Esophagus mucosa (tissue), 1 donor: Measurements from ENCODE around the gene CMIP. TPM values are rescaled to one million over a fixed set of nuclear protein-coding genes. Genes with fewer than 3 reads are reported as not detected.
"Not testable (repeated sequence)": the region's sequence is repeated elsewhere in the genome, so short reads cannot be mapped to it uniquely, and the experiment has no call there.

ENCODE experiments used
- ATAC-seq: fragments of 200-7000 bp; cut with Tn5 transposase; one replicate; pipeline ENCODE4 v1.9.1; 2020
- total RNA-seq: library from RNA; stranded (reverse); gene quantifications from one replicate; pipeline ENCODE4 v1.2.4, GENCODE V29; 2023
- donor health status: DM: yes; HTN: yes; CAD: no.

CMIP gene
- total RNA-seq, 1 donor from 2014 or later = 47.0 TPM

DNA sequence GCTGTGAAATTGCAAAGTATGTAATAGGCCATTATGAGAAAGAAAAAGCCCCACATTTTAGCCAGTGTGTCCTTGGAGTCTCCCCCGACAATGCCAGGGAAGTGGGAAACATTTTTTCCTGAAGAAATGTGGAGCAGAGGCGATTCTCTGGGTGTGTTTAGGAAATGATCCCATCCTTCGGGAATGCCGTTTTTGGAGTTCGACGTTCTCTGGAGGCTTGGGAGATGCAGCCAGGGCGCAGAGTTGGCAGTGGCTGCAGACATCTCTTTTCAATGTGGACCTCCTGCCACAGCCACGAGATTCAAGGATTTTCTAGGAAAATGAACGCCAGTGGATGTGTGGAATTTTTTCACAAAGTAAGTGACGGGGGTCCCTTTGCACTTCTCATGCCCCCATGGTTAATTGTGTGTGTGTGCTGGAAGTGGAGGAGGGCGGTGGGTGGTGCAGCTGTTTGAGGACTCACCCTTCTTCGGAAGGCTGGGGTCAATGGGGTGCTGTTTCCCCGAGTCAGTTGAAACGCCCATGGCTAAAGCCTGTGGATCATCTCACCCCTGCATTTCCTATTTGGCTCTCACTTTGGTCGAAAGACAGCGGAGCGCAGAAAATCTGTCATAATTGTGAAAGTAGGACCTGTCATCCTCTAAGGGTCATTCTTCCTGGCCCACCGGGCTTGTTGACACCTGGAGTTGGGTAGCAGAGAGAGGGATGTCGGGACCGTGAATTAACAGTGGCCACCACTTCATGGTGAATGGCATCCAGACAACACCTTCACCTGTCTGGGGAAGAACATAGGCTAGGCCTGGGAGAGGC is 73.2 kb downstream of the CMIP start:
- no peak for ATAC-seq

DNA sequence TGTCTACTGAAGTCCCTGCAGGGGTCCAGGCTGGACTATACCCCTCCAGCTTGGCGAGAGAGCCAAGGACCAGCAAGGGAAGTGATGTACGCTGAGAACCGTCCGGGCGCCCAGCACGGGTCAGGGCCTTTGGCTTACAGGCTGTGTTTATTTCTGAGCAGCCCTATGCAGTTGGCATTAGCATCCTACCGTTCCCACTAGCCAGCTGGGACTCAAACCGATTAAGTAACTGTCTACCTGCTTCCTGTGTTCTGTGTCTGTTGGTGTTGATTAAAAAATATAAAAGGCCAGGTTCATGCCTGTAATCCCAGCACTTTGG is 73.8 kb downstream of the CMIP start:
- ATAC-seq = no peak

DNA sequence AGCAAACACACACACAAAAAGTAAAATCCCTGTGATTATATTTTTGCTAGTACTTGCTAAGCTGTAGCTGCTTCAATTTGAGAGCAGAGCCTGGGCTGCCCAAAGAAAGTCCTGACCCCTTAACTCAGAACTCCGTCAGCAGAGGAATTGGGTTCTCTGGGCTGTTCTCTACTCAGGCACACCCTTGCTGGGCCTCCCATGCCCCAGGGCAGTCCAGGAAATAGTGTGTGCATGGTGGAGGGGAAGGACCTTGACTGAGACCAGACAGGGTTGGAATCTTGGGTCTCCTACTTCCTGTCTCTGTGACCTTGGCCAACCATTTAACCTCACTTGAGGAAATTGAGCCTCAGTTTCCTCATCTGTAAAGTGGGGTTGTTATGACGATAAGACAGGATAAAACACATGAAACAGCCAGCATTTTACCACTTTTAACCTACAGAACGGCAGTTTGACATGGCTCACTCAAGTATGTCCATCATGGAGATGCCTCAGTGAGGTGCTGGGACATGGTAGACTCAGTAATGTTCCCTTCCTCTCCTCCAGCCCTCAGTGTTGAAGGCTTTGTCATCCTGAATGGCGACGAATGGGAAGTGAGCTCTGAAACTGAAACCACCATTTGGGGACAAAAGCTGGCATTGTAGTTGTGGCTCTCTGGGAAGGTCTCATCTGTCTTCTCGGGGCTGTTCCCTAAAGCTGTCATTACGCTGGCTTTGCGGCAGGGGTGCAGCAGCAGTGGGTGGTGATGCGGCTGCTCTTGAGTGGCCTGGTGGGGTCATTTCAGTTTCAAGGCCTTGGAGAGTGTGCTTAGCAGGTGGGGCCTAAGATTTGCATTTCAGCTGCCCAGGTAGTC is 74.9 kb downstream of the CMIP start:
- peak; percentile 27 for ATAC-seq

DNA sequence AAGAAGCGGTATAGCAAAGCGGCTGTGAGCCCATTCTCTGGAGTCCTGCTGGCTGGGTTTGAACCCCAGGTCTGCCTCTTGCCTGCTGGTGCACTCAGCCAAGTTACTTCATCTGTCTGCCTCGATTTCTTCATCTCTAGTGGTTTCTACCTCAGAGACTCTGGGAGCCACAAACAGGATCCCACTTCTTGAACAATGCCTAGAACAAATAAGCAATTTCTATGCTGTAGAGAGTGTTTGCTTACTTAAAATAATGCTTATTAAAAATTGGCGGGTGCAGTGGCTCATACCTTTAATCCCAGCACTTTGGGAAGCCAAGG is 75.5 kb downstream of the CMIP start:
- ATAC-seq = no peak

DNA sequence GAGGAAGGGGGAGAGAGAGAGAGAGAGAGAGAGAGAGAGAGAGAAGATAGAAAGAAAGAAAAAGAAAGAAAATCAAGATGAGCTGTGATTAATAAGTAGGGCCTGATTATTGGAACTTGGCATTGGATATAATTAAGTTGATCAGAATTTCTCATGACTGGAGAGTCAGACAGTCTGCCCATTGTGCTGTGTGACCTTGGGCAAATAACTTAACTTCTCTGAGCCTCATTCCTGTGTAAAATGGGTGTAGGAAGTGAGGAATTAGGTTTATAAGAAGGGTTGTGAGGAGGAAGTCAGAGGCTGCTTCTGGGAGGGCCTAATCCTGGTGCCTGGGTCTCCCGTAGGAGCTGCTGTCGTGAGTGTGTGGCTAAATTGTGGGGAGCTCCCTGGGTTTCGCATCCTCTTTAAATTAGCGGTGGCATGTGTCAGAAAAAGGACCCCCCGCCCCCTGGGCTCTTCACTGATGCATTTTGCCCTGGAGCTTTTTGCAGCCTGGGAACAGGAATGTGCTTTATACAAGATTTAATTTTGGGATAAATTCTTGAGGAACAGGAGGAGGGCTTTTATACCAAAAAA is 76.0 kb downstream of the CMIP start:
- no peak for ATAC-seq

DNA sequence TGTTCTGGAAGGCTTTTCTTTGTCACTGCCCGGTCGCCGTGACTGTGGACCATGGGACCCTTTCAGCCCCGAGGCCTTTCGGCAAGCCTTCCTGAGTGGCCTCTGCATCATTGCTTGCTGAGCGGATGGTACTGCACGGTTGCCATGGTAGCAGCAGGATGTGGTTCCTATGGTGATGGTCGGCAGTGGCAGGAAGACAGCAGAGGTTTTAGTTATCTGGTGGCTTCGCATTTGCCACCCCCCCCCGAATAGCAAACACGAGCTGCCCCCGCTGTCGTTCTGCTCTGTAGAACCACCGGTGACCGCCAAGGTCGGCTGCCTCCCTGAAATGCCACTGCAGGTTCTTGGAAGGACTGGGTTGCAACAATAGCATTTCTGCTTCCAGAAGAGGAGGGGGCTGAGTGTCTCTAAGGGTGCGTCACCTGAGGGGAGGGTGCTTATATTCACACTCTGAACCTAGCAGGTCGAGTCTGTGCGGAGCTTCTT is 76.6 kb downstream of the CMIP start:
- ATAC-seq = no peak

DNA sequence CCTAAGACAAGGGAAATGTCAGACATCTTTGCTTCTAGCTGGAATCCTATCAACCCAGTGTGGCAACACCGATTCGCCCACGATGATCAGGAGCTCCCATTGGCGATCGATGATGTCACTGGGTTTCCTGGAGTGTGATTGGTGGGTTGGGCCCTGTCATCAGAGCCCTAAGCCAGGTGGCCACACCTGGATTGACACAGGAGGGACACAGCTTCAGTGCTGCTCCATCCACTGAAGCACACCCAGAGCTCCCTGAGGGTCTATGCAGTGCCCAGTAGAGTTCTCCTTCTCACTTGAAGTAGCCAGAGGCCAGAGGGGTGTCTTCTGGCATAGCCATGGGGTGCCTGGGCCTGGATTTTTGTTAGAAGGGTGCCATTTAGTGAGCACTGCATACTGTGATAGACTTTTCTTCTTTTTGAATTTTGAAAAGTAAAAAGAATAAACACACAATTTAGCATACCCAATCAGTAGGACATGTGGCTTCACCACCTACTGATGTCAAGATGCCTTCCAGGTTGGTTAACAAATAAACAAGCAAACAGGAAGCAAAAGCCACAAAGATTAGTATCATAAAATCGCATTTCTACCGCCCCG is 77.6 kb downstream of the CMIP start:
- no peak for ATAC-seq

DNA sequence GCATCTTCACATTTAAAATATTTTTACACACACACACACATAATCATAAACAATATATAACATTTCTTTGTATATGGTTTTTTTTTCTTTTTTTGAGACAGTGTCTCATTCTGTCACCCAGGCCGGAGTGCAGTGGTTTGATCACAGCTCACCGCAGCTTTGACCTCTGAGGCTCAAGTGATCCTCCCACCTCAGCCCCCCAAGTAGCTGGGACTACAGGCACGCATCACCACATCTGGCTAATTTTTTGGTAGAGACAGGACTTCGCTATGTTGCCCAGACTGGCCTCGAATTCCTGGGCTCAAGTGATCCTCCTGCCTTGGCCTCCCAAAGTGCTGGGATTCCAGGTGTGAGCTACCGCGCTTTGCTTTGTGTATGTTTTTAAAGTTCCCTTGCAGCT is 78.2 kb downstream of the CMIP start:
- ATAC-seq = not testable (repeated sequence)

DNA sequence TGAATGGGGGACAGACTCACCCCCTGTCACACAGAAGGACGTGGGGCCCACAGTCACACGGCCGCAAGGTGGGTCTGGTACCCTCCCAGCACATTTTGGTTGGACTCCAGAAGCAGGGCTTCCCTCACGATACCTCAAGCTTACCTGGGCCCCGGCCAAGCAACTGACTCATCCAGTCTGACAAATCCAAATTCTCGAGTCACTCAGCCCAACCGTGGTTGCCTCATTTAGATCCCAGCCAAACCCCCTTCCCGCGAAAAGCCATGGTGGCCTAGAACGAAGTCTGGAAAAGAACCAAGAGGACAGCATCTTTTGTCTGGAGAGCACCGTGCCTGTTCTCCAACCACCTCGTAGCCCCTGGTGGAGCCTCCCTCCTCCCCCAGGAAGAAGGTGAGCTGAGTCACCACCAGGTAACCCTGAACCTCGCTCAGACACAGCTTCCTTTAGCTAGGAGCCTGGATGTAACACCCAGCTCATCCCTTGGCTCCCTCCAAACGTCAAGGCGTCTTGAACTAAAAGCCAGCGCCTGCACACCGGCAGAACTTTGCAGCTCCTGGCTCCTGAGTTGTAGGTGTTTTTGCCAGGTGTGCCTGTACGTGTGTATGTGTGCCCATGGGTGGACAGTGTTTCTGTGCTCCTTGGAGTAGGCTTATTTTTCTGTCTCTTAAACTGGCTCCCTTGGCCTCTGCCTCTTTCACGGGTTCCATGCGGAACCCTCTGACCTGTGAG is 78.9 kb downstream of the CMIP start:
- peak; percentile 63 for ATAC-seq

DNA sequence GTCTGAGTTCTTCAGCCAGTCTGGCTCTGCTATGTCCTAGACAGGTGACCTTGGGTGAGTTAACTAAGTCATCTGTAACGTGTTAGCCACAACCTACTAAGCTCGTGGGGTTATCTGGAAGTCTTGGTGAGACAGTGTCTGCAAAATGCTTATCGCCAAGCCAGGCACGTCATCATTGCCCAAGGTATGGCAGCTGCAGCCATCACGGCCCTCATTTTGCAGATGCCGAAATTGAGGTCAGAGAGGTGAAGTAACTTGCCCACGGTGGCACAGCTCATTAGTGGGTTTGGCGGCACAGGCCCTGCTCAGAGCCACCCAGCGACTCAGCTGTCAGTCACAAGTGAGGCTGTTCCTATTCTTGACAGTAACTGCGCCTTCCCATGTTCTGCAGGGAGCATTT is 79.8 kb downstream of the CMIP start:
- peak; percentile 3 for ATAC-seq

DNA sequence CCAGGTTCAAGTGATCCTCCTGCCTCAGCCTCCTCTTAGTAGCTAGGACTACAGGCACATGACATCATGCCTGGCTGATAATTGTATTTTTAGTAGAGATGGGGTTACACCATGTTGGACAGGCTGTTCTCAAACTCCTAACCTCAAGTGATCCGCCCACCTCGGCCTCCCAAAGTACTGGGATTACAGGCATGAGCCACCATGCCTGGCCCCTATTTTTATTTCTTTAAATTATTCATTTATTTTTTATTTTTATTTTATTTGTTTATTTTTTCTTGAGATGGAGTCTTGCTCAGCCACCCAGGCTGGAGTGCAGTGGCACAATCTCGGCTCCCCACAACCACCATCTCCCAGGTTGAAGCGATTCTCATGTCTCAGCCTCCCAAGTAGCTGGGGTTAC is 80.3 kb downstream of the CMIP start:
- not testable (repeated sequence) for ATAC-seq

DNA sequence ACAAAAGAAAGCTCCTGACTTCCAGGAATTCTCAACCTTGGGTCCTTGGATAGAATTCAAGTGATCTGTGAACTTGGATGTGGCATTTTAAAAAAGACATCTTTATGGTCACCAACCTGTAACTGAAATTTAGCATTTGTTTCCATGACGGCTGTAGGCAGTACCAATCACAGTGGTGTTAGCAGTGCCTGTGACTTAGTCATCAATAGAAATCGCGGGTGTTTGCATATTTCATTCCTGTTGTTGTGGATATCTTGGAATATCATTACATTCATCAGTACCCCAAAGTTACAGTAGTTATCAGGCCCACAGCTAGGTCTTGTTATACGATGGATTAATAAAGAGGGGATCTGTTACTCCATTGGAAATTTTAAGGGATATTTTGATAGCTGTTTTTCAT is 81.6 kb downstream of the CMIP start:
- ATAC-seq = no peak

DNA sequence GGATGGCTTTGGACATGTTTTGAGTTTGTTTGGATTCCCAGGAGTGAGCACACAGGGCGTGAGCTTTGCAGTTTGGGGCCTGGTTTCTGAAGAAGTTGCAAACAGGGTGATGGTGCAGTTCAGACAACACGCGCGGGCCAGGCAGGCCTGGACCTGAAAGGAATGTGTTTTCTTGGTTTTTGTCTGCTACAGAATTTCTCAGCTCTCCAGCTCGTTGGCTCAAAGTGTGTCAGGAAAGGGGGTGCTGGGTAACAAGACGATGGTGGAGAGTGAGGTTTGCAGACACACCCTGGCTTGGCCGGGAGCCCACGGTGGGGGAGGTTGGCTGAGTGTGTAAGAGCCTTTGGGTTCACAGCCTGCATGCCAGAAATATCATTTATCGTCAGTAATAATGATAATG is 82.3 kb downstream of the CMIP start:
- ATAC-seq = peak; percentile 52

DNA sequence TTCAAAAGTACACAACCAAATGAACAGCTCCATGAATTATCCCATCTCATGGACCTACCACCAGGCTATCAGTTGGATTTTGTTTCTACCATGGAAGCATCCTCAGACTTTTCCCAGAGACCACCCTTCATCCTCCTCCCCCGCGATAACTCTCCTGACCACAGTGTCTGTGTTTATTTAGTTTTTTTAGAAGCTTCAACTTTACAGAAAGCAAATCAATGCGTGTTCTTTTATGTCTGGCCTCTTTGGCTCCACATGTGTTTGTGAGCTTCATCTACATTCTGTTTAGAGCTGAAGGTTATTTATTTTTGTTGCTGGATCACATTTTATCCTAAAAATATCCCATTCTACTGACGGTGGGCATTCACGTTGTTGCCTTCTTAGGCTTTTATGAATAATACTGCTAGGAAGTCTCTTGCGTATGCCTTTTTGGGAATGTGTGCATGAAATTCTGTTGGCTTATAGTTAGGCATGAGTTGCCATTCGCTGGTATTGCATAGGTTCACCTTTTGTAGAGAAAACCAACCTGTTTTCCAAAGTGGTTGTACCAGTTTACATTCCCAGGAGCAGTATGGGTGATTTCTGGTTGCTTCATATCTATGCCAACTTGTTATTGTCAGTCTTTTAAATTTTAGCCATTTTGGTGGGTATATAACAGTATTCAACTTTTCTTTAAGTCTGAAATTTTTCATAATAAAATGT is 83.0 kb downstream of the CMIP start:
- peak; percentile 27 for ATAC-seq

DNA sequence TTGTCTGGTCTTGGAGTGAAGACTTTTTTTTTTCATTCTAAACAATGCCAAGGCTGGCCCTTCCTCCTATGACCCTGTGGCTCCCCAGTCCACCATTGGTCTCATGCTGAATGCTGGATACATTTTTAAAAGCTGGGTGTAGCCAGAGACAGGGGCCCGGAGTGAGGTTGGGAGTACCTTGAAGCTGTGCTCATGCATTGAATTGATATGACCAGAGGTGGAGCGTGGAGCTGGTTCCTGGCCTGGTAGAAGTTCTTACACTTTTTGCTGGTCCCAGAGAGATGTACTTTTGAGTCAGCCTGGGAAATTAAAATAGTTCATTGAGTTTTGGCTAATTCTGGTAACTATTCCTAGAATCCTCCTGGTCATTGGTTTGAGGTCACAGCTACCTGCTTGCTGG is 83.6 kb downstream of the CMIP start:
- ATAC-seq = no peak

DNA sequence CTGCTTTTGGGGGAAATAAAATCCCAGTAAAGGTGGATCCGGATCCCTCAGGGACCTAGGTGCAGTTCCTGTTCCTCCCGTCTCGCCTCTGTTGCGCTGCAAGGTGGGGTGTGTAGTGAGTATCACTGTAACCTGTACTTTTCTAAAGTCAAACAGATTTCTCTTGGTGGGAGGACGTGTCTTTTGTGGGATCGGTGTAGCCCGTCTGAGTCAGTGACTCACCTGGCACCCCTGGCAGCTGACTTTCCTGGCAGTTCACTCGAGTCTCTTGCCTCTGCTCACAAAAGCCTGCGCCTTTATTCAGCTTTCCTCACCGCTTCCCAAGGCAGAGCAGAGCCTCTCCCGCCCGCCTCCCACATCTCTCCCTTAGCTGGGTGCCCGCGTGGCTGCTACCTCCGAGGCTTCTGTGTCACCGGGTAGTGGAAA is 85.7 kb downstream of the CMIP start:
- peak; percentile 74 for ATAC-seq

DNA sequence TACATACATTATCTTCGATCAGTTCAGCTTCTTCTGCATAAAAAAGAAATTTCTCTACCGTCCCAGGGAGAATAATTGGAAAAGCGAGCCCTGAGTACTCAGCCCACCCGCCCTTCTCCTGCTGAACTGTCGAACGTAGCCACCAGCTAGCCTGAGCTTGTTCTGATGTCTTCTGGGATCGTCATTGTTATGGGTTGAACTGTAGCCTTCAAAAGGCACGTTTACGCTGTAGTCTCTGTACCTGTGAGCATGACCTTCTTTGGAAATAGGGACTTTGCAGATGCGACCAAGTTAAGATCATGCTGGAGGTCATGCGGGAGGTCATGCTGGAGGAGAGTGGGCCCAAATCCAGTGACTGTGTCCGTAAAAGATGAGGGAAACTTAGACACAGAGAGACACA is 86.2 kb downstream of the CMIP start:
- ATAC-seq = peak; percentile 48

DNA sequence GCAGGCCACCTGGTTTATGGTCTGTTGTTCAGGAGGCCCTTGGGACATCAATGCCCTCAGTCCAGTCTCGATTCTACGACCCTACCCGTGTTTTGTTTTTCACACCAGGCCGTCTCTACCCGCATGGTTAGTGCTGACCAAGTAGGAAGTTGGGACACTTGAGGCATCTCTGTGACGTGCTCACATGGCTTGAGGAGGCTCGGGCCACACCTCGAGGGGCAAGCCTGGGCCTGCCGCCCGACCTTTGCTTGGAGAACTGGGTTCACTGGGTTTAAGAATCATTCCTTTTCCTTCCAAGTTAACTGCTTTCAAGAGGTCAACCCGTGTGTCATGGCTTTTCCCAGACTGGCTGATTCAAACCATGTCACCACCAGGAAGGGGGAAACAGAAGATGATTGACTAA is 86.8 kb downstream of the CMIP start:
- ATAC-seq = peak; percentile 85

DNA sequence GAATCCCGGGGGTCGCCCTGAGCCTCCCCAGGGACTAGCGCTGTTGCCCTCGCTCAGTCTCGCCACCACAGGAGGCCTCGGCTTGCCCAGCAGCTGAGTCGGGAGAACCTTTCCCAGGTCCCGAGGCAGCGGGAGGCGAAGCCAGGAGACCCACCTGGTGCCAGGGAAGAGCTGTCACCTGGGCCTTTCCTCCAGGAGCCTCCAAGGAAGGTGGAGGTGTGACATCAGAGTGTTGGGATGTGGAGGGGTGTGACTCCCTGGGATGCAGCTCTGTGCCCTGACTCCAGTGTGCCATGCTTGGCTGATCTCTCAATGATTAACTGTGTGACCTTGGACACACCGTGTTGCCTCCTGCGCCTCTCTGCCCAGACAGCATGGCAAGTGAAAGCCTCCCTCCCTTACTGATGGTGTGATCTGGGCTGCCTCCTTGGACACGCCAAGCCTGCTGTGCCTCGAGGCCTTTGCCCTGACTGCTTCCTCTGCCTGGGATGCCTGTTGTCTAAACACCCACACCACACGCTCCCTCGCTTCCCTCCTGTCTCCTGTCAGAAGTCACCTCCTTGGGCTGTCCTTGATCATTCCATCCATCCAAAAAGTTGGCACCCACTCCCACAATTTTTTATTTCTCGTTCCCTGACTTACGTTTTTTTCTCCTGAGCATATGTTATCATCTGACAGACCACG is 88.0 kb downstream of the CMIP start:
- ATAC-seq = peak; percentile 3

DNA sequence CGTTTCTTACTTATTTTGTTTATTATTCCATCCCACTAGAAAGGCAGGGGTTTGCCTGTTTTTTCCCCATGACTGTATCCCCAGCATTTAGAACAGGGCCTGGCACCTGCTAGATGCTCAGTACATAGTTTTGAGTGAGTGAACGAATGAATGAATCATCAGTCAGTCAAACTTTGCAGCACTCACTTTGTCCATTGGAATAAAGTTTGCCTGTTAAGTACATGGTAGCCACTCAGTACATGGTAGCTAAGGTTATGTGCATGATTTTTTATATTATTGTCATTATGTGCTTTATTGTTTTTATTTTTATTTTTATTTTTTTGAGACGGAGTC is 88.5 kb downstream of the CMIP start:
- ATAC-seq = no peak

DNA sequence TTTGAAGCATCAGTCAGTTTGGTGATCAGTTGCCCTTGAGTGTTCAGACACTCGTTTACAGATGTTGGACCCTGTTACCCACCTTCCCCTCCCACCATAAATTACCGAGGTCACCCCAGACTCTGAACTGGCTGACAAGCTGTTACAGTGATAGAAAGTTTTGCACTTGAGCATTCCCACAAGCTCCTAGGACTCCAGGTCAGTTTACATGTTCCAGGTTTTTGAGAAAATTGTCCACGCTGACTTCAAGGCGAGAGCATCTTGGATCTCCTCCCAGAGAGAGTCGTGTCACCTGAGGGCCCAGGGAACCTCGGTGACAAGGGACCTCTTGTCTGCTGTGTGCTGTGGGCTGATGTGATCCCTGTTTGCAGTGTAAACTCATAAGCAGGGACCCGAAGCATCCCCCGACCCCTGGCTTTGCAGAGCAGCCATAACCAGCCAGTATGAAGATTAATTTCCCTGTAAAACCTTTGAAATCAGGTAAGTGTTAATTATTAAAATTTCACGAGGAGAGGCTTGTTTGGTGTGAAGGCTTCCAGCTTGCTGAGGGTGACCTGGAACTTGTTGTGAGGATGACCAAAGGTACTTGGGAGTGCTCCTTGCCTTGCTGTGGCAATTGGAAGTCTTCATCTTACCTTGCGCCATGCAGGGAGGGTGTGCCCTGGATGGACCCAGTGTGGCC is 91.2 kb downstream of the CMIP start:
- ATAC-seq = no peak
